Choroid plexus epithelial cell (primary cell): Measurements from ENCODE around the gene PLAC9.

Experiments used
- DNase-seq: peaks from one replicate; pipeline ENCODE4 v3.0.0-alpha.2; 2010; ENCODE audit warnings: low read depth
- H3K4me3 ChIP-seq: 2 replicates; pipeline ENCODE4 v1.5.1; 2011; ENCODE audit warnings: low read depth, mild to moderate bottlenecking, control low read depth, low read length, moderate library complexity
- TF ChIP-seq, protein P1 (sequence below): conservative IDR thresholded peaks from 2 replicates; pipeline ENCODE4 v1.5.1; 2011; ENCODE audit warnings: low read depth, mild to moderate bottlenecking, control low read depth, inconsistent platforms, low read length, moderate library complexity

PLAC9 gene

DNA sequence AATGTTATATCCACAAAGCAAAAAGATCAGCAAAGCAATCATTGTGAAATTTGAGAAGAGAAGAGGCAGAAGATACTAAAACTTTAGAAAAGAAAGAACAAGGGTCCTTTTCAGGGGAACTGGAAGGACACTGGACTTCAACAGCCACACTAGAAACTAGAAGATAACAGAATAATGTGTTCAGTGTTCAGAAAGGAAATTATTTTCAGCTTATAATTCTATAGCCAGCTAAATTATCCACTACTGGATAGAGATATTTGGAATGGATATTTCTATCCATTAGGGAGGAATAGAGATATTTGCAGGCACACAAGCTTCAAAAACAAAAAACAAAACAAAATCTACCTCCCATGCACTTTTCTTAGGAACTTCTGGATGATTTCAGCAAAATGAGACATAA lies 60.0 kb downstream of the PLAC9 start:
- no peak overlapping the region for H3K4me3 ChIP-seq
- TF ChIP-seq, protein P1, sequence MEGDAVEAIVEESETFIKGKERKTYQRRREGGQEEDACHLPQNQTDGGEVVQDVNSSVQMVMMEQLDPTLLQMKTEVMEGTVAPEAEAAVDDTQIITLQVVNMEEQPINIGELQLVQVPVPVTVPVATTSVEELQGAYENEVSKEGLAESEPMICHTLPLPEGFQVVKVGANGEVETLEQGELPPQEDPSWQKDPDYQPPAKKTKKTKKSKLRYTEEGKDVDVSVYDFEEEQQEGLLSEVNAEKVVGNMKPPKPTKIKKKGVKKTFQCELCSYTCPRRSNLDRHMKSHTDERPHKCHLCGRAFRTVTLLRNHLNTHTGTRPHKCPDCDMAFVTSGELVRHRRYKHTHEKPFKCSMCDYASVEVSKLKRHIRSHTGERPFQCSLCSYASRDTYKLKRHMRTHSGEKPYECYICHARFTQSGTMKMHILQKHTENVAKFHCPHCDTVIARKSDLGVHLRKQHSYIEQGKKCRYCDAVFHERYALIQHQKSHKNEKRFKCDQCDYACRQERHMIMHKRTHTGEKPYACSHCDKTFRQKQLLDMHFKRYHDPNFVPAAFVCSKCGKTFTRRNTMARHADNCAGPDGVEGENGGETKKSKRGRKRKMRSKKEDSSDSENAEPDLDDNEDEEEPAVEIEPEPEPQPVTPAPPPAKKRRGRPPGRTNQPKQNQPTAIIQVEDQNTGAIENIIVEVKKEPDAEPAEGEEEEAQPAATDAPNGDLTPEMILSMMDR = no peak

DNA sequence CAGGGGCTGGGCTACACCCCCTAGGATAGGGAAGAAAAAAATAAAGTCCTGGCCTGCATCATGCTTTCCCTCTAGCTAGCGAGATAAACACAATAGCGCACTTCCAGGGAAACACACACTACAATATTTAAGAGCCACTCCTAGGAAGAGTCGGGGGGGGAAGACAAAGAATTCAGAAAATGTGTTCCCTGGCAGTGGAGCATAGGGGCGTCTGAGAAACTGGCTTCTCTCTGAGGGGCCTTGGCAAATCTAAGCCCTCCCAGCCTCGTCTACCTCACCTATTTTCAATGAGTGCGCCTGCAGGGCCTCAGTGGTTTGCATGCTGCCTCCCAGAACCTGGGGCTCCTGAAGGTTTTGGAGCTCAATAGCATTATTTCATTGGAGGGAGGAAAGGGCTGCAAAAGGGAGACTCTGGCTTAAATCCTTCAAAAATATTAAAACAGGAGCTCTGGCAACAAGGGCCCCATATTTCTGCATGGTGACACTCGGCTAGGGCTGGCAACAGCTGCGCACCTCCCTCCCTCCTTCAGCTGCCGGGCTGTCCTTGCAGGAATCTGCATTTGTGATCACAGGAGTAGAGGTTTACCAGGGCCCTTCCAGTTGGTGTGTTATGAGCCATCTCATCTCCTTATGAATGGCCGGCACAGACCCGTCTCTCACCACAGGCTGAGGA lies 62.0 kb downstream of the PLAC9 start:
- TF ChIP-seq, protein P1 = no peak
- no peak for DNase-seq
- no peak overlapping the region for H3K4me3 ChIP-seq

More for the DNA sequence above, 60.0 kb downstream of the PLAC9 start:
- DNase-seq = no peak
